GM12878 (cell line): ENCODE data around the gene CFAP44. TPM values are rescaled to one million over a fixed set of nuclear protein-coding genes. Genes with fewer than 3 reads are reported as not detected.

Experiments
- BHLHE40 ChIP-seq, 2 experiments: fragments of 450-650 bp in 1 of 2; IDR thresholded peaks; 2 replicates each; pipeline ENCODE4 v1.6.1; 2011 to 2017; ENCODE audit warnings: low read depth in 2 of 2, borderline replicate concordance in 1 of 2, improper control_type of control experiment in 1 of 2, low read length in 1 of 2, mild to moderate bottlenecking in 1 of 2
- EP300 ChIP-seq, 2 experiments: fragments of 150-350 bp in 1 of 2; IDR thresholded peaks; 2 replicates each; pipeline ENCODE4 v1.6.1; 2011 to 2012; ENCODE audit warnings: low read depth in 2 of 2, low read length in 2 of 2, borderline replicate concordance in 1 of 2, improper control_type of control experiment in 1 of 2, inconsistent platforms in 1 of 2; ENCODE audit not compliant: control insufficient read depth in 1 of 2
- ETV6 ChIP-seq, 2 experiments: fragments of 450-650 bp in 1 of 2; IDR thresholded peaks in 1 of 2; conservative IDR thresholded peaks in 1 of 2; 2 replicates each; pipeline ENCODE4 v1.6.1; 2014; ENCODE audit warnings: antibody characterized with exemption in 1 of 2, borderline replicate concordance in 1 of 2, low read depth in 1 of 2, mild to moderate bottlenecking in 1 of 2, moderate library complexity in 1 of 2
- FOS ChIP-seq: IDR thresholded peaks from 3 replicates; pipeline ENCODE4 v1.6.1; 2011; ENCODE audit warnings: borderline replicate concordance; ENCODE audit not compliant: insufficient read length; ENCODE audit errors: extremely low read depth
- FOXK2 ChIP-seq: fragments of 450-650 bp; IDR thresholded peaks from 2 replicates; pipeline ENCODE4 v1.6.1; 2017; ENCODE audit warnings: mild to moderate bottlenecking, moderate library complexity
- FOXM1 ChIP-seq: IDR thresholded peaks from 2 replicates; pipeline ENCODE4 v1.6.1; 2012; ENCODE audit warnings: low read depth, mild to moderate bottlenecking, inconsistent platforms, low read length, moderate library complexity
- JUNB ChIP-seq: IDR thresholded peaks from 2 replicates; pipeline ENCODE4 v1.6.1; 2016; ENCODE audit warnings: antibody characterized with exemption, mild to moderate bottlenecking
- MEF2A ChIP-seq: IDR thresholded peaks from 2 replicates; pipeline ENCODE4 v1.6.1; 2011; ENCODE audit warnings: low read depth, mild to moderate bottlenecking, low read length, moderate library complexity; ENCODE audit not compliant: insufficient read depth
- NFYB ChIP-seq: IDR thresholded peaks from 2 replicates; pipeline ENCODE4 v1.6.1; 2011; ENCODE audit warnings: low read depth, mild to moderate bottlenecking, low read length, improper control_type of control experiment, moderate library complexity; ENCODE audit not compliant: insufficient read depth
- NR2F1 ChIP-seq: fragments of 450-650 bp; conservative IDR thresholded peaks from 2 replicates; pipeline ENCODE4 v1.6.1; 2017; ENCODE audit warnings: mild to moderate bottlenecking
- PML ChIP-seq: IDR thresholded peaks from 2 replicates; pipeline ENCODE4 v1.6.1; 2012; ENCODE audit warnings: low read length, inconsistent platforms
- RAD51 ChIP-seq: fragments of 450-650 bp; IDR thresholded peaks from 2 replicates; pipeline ENCODE4 v1.6.1; 2016; ENCODE audit warnings: moderate library complexity, mild to moderate bottlenecking, inconsistent platforms
- SMC3 ChIP-seq: IDR thresholded peaks from 2 replicates; pipeline ENCODE4 v1.6.1; 2011; ENCODE audit warnings: low read length, improper control_type of control experiment, borderline replicate concordance
- SREBF1 ChIP-seq: IDR thresholded peaks from 2 replicates; pipeline ENCODE4 v1.6.1; 2012; ENCODE audit warnings: mild to moderate bottlenecking, low read length
- SREBF2 ChIP-seq: IDR thresholded peaks from 2 replicates; pipeline ENCODE4 v1.6.1; 2012; ENCODE audit warnings: mild to moderate bottlenecking, low read length
- TBL1XR1 ChIP-seq: IDR thresholded peaks from 2 replicates; pipeline ENCODE4 v1.6.1; 2012; ENCODE audit warnings: low read depth, low read length, improper control_type of control experiment
- YBX1 ChIP-seq: fragments of 450-650 bp; IDR thresholded peaks from 2 replicates; pipeline ENCODE4 v1.6.1; 2016; ENCODE audit warnings: antibody characterized with exemption
- ZNF207 ChIP-seq: fragments of 450-650 bp; IDR thresholded peaks from 2 replicates; pipeline ENCODE4 v1.6.1; 2014; ENCODE audit warnings: antibody characterized with exemption, mild to moderate bottlenecking, borderline replicate concordance
- ZNF24 ChIP-seq: fragments of 450-650 bp; IDR thresholded peaks from 2 replicates; pipeline ENCODE4 v1.6.1; 2017; ENCODE audit warnings: antibody characterized with exemption, mild to moderate bottlenecking
- ZZZ3 ChIP-seq: IDR thresholded peaks from 2 replicates; pipeline ENCODE4 v1.6.1; 2011; ENCODE audit warnings: low read depth; ENCODE audit not compliant: control insufficient read depth, insufficient read length
- polyA plus RNA-seq, 11 experiments: library from polyadenylated mRNA; depleted of rRNA in 4 of 11; unstranded in 6 of 11; stranded (reverse) in 5 of 11; fragments of >200 nt; fragmentation: Nextera tagmentation in 4 of 11; fragmentation: Illumina TruSeq in 1 of 11; extraction: Ambion mirVana in 4 of 11; extraction: Trizol in 1 of 11; gene quantifications; 1 replicate in 1 of 11; 2 replicates in 10 of 11; pipeline versions ENCODE4 v1.2.1 to v1.2.3, GENCODE V29; 2011 to 2016; ENCODE audit warnings: inconsistent platforms in 2 of 11, missing spikeins in 2 of 11, low read depth in 1 of 11
- total RNA-seq, 4 experiments: library from RNA; depleted of rRNA in 3 of 4; stranded (reverse); fragments of >200 nt in 3 of 4; fragmentation: Illumina TruSeq in 1 of 4; extraction: Trizol in 1 of 4; gene quantifications; 2 replicates each; pipeline versions ENCODE4 v1.2.1 to v1.2.3, GENCODE V29; 2013 to 2021
- TF ChIP-seq, protein P1 (sequence below): IDR thresholded peaks from 2 replicates; pipeline ENCODE4 v1.6.1; 2011; ENCODE audit warnings: mild to moderate bottlenecking, low read depth, low read length, moderate library complexity; ENCODE audit not compliant: insufficient replicate concordance
- TF ChIP-seq, protein P2 (sequence below): IDR thresholded peaks from 2 replicates; pipeline ENCODE4 v1.6.1; 2012; ENCODE audit warnings: low read depth, low read length, improper control_type of control experiment
- TF ChIP-seq, protein P3 (sequence below): IDR thresholded peaks from 2 replicates; pipeline ENCODE4 v1.6.1; 2012; ENCODE audit warnings: mild to moderate bottlenecking, low read depth, low read length

CFAP44 gene
- total and polyA plus RNA-seq, 10 of the 15 experiments (the other 5 are each of a cell fraction or from before 2014, with no cell fraction given): 0.76 to 5.9 (median 3.7) TPM

DNA sequence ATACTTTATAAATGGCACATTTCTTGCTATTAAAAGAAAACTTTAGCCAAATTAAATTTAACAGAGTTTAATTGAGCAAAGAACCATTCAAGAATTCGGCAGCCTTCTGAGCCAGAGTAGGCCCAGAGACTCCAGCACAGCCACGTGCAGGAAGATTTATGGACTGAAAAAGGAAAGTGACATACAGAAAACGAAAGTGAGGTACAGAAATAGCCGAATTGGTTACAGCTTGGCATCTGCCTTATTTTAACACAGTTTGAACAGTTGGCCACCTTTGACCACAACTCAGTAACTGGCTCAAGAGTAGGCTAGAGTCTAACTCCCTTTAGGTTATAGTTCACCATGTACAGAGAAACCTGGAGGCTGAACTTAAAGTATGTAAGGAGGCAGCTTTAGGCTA, 17.6 kb downstream of the CFAP44 start (continued):
- TF ChIP-seq ETV6 (conservative IDR thresholded peaks at IDR 0.05 in 1 of 2, IDR thresholded peaks at IDR 0.05 in 1 of 2; ENCODE audit: borderline replicate concordance in 1 of 2, low read depth in 1 of 2) (no peak), SMC3 (no peak), ZNF207 (no peak), ZNF24 (no peak), SREBF1 (no peak), FOXK2 (no peak), JUNB (no peak), FOS (no peak), SREBF2 (no peak), TBL1XR1 (no peak), RAD51 (peak; percentile 51), EP300 (IDR thresholded peaks at IDR 0.05; ENCODE audit: borderline replicate concordance in 1 of 2, control insufficient read depth in 1 of 2, low read depth in 2 of 2, low read length in 2 of 2) (peak; percentile 13 to 53; a peak in 1 of 4 replicates), BHLHE40 (IDR thresholded peaks at IDR 0.05; ENCODE audit: borderline replicate concordance in 1 of 2, low read depth in 2 of 2, low read length in 1 of 2) (peak; percentile 83 to 85), NR2F1 (peak; percentile 63), ZZZ3 (no peak), YBX1 (no peak), PML (no peak), FOXM1 (peak; percentile 46; the same call in 1 of the 2 replicates), NFYB (no peak), MEF2A (peak; percentile 88)
- TF ChIP-seq, protein P1, sequence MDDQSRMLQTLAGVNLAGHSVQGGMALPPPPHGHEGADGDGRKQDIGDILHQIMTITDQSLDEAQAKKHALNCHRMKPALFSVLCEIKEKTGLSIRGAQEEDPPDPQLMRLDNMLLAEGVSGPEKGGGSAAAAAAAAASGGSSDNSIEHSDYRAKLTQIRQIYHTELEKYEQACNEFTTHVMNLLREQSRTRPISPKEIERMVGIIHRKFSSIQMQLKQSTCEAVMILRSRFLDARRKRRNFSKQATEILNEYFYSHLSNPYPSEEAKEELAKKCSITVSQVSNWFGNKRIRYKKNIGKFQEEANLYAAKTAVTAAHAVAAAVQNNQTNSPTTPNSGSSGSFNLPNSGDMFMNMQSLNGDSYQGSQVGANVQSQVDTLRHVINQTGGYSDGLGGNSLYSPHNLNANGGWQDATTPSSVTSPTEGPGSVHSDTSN: peak; percentile 40
- TF ChIP-seq, protein P2, sequence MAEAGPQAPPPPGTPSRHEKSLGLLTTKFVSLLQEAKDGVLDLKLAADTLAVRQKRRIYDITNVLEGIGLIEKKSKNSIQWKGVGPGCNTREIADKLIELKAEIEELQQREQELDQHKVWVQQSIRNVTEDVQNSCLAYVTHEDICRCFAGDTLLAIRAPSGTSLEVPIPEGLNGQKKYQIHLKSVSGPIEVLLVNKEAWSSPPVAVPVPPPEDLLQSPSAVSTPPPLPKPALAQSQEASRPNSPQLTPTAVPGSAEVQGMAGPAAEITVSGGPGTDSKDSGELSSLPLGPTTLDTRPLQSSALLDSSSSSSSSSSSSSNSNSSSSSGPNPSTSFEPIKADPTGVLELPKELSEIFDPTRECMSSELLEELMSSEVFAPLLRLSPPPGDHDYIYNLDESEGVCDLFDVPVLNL: no peak
- TF ChIP-seq, protein P3, sequence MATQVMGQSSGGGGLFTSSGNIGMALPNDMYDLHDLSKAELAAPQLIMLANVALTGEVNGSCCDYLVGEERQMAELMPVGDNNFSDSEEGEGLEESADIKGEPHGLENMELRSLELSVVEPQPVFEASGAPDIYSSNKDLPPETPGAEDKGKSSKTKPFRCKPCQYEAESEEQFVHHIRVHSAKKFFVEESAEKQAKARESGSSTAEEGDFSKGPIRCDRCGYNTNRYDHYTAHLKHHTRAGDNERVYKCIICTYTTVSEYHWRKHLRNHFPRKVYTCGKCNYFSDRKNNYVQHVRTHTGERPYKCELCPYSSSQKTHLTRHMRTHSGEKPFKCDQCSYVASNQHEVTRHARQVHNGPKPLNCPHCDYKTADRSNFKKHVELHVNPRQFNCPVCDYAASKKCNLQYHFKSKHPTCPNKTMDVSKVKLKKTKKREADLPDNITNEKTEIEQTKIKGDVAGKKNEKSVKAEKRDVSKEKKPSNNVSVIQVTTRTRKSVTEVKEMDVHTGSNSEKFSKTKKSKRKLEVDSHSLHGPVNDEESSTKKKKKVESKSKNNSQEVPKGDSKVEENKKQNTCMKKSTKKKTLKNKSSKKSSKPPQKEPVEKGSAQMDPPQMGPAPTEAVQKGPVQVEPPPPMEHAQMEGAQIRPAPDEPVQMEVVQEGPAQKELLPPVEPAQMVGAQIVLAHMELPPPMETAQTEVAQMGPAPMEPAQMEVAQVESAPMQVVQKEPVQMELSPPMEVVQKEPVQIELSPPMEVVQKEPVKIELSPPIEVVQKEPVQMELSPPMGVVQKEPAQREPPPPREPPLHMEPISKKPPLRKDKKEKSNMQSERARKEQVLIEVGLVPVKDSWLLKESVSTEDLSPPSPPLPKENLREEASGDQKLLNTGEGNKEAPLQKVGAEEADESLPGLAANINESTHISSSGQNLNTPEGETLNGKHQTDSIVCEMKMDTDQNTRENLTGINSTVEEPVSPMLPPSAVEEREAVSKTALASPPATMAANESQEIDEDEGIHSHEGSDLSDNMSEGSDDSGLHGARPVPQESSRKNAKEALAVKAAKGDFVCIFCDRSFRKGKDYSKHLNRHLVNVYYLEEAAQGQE: no peak
